ENCODE data around the gene NAV2.

NAV2 gene

DNA sequence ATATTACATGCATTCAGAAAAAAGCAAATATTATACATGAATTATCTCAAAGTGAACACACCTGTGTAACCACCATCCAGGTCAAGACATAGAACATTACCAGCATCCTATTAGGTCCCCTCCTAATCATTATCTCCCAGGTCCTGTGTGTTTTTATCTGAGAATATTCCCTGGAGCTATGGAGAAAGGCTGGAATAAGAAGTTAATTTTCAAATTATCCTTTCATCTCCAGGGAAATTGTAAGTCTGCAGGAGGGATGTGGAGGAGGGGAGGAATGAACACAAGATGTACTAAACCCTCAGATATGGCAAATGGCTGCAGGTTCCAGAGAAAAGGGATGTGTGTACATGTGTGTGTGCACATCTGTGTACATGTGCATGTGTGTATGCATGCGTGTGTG, 25.2 kb upstream of the NAV2 start:
- DNase-seq (ENCODE audit: low read depth in 2 of 2) = no peak

DNA sequence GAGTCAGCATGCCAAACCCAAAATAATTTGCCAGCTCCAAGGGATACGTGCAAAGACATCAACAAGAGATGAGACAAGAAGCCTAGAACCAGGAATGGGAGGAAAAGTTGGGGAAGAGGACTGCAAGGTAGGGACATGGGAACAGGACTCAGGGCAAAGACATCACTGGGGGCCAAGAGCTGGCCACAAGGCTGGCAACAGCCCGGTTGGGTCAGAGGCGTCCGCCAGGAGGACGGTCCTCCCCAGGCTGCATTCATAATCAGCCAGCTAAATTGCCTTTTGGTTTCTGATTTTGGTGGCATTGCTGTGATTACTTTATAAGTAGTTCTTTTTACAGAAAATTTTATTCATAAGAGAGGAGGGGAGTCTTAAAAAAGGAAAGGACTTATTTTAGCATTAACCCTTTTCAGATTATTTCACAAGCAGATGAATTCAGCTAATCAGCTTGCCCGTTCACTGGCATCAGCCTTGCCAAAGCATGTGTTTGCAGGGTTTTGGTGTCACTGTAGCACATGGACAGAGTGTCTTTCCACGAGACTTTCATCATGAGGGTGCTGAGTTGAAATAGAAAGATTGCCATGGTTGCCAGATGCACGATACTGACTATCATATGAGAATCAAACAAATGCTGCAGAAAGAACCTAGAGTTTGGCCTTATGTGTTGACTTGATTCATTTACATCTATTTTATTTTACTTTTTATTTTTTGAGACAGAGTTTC, 23.2 kb upstream of the NAV2 start:
- no peak for DNase-seq (ENCODE audit: low read depth in 2 of 2)

DNA sequence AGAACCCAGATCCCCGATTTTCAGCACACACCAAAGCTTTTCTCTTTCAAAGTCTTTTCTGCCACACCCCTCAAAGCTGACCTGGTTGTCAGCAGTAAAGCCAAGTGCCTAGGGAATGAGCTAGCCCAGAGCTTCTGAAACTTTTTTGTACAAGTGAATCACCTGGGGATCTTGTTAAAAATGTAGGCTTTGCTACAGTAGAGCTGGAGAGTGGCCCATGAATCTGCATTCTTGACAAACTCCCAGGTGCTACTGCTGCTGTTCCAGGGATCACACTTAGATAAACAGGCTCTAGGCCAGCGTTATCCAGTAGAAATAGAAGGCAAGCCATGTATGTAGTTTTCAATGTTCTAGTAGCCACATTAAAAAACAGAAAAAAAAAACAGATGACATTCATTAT, 21.8 kb upstream of the NAV2 start:
- DNase-seq (ENCODE audit: low read depth in 2 of 2) = no peak

DNA sequence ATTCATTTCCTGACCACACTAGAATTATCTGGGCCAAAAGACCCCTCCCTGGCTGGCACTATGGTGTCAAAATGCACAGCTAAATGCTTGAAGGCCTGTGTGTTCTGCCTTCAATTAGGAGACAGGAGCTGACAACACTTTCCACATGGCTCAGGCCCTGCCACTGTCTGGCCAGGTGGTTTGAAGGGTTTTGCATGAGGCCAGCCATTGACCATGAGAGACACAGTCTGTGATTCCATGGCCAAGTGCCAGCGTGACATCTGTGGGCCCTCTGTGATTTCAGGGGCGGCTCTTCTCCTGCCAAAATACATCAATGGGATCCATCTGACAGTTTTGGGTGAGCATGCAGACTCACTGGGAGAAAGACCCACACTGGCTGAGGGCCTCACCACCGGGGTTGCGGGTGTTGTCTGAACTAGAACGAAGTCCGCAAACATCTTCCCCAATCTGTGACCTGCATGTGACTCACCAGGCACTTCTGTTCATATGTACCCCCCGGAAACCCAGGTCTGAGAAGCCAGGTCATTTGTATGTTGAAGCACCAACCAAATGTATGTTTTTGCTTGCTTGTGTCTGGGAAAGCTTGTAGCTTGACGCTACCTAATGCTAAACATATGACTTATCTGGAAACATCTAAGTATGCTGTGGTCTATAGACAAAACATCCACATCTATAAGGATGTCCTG, 20.7 kb upstream of the NAV2 start:
- DNase-seq (ENCODE audit: low read depth in 2 of 2) = no peak

DNA sequence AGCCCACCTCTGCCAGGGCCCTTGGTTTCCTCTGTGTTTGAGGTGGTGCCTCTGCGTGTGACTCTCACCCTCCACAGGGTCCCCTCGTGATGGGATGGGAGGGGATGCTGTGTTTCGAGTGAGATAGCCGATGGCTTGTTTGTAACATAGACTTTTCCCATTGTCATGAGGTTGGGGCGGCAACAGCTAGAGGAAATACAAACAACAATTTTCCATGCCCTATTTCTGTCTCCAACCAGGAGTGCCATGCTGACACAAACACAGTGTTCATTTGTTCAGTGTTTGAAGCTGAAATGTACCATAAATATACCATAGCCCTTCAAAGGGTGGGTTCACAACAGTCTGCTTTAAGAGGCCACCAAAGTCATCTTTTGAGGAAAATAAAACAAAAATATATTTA, 19.5 kb upstream of the NAV2 start:
- no peak for DNase-seq (ENCODE audit: low read depth in 2 of 2)

DNA sequence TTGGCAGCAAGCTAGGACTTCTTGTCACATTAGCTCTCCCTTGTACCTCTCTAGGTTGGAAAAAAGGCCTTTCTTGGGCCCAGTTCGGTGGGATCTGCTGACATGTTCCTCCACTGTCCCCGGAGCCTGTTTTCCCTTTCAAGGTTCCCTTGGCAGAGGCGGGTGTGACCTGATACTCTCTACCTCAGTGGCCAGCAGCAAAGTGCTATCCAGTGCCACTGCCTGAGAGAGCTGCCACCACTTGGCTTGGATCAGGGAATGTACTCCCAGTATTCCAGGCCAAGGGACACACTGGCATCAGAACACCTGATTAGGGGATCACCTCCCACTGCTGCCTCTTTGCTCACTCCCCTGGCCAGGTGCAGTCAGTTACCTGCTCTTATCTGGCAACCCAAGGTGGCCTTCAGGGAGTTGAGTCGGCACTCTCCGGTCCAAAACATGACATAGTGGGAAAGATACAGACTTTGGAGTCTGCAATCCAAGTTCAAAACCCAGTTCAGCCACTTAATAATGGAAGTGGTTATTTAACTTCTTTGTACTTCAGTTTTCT, 17.8 kb upstream of the NAV2 start:
- no peak for DNase-seq (ENCODE audit: low read depth in 2 of 2)

DNA sequence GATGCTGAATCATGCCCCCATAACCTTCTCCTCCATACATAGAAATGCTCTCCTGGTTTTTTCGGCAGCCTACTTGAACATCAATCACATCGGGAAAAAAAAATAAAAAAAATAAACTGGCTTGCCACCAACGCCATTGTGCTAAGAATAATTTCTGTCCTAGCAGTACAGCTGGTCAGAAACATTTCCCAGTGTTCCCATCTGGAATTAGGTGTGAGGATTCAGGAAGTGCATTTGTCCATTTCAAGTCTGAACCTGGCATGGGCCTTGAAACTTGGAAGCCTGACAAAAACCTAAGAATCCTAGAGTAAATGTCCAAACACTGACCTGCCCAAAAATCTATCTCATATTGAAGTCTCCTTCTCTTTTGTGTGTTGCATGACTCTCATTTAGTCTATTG, 16.6 kb upstream of the NAV2 start:
- no peak for DNase-seq (ENCODE audit: low read depth in 2 of 2)

DNA sequence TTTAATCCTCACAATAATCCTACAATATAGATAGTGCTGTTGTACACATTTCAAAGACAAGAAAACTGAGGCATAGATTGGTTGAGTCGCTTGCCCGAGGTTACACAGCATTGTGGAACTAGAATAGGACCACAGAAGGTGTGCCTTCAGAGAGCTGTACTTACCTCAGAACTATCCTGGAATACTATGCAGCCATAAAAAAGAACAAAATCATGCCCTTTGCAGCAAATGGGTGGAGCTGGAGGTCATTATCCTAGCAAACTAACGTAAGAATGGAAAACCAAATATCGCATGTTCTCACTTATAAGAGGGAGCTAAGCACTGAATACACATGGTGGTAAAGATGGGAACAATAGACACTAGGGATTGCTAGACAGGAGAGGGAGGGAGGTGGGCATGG, 15.7 kb upstream of the NAV2 start:
- no peak for DNase-seq (ENCODE audit: low read depth in 2 of 2)

DNA sequence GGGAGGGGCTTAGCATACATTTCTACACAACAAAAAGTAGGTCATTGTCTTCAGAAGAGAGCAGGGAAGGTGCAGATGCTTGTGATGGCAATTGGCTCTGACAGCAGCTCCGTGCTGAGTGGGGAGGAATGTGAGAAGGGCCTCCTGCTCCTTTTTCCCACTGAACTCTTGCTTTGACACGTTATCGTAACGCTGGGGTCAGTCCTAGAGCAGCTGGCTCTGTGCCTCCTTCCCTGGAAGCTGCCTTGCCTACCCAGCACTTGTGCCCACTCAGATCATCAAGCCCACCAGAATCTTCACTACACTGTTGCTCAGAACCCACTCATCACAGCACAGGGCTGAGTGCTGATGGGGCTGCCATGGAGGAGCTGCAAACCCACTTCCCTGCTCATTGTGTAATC, 14.9 kb upstream of the NAV2 start:
- DNase-seq (ENCODE audit: low read depth in 2 of 2) = no peak

DNA sequence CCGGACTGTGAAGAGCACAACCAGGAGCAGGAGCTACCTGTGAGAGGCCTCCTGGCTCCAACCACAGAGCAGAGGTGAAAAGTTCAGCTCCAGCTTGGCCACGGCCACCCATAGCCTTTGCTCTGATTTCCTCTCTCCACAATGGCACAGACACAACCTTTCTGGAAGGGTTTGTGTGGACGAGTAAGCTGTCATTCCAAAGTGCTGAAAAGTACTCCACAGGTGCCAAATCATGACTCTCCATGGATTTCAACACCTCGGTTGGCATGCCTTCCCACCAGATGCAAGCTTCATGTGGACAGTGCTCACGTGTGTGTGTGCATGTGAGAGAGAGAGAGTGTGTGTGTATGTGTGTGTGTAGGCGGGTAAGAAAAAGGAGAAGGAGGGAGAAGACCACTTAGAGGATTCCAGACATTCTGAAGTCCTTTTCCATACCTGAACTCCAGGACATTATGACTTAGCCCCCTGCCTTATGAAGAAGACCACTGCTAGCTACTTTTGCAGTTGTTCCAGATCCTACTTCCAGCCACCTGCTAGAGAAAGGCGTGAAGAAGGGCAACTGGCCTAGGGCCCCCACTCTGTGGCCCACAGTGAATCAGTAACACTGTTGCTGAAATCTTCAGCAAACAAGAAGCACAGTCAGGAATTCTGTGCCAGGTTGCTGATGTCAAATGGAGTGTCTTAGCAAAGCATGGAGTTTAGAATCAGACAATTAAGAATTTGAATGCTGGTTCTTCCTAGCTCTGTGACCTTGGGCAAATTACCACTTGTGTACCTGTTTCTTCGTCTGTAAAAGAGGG, 13.9 kb upstream of the NAV2 start:
- DNase-seq (ENCODE audit: low read depth in 2 of 2) = no peak

DNA sequence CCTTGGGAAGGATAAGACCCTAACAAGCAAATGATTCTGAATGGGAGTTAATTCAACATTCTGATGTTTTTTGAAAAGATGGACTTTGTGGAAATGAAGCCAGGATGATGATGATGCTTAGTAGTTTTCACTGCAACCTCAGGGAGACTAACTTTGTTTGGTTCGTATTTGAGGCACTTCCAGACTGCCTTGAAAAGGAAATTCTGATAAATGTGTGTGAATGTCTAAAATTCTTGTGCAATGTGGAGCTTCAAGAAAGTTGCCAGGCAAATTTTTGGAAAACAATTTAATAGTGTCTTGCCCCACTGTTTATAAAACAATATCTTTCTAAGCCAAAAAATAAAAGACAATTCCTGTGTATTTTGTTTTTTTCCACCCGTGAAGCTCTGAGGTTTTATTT, 11.2 kb upstream of the NAV2 start:
- no peak for DNase-seq (ENCODE audit: low read depth in 2 of 2)

DNA sequence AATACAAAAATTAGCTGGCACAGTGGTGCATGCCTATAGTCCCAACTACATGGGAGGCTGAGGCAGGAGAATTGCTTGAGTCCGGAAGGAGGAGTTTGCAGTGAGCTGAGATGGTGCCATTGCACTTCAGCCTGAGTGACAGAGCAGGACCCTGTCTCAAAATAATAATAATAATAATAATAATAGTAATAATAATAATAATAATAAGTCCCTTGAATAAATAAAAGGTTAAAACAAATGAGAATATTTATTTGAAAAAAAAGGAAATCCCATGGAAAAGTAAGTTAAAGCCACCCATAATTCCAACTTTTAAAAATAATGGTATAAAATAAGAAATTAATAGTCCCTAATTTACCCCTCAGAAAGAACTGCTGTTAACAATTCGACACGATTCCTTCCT, 10.0 kb upstream of the NAV2 start:
- no peak for DNase-seq (ENCODE audit: low read depth in 2 of 2)

DNA sequence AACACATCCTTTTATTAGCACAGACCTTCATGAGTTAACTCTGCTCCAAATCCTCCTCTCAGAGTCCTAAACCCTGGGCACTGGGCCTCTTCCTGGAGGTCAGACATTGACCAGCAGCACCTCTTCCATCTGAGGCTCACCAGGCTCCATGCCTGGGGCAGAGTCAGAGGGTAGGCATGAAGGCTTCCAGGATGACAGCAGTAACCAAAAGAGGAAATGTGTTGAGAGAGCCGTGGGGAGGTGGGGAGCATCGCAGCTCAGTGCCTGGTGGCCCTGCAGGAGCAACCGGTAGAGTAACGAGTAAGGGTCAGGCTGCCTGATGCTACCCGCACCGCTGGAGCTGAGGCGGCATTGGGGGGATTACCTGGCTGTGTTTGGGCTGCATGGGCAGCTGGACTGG, 9.4 kb upstream of the NAV2 start:
- no peak for DNase-seq (ENCODE audit: low read depth in 2 of 2)

DNA sequence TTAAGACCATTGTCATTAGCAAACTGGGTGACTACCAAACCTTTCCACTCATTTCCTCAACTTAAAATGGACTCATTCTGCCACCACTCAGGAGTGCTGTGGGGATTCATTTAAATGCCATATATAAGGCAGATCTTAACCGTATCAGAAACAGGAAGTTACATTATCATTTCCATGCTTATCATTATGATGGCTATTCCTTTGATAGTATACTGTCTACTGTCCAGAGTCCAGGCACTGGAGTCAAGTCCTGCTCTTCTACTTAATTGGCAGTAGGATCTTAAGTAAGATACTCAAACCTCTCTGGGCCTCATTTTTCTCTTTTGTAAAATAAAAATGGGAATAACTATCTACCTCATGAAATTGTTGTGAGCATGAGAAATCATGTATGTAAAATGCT, 8.4 kb upstream of the NAV2 start:
- no peak for DNase-seq (ENCODE audit: low read depth in 2 of 2)

DNA sequence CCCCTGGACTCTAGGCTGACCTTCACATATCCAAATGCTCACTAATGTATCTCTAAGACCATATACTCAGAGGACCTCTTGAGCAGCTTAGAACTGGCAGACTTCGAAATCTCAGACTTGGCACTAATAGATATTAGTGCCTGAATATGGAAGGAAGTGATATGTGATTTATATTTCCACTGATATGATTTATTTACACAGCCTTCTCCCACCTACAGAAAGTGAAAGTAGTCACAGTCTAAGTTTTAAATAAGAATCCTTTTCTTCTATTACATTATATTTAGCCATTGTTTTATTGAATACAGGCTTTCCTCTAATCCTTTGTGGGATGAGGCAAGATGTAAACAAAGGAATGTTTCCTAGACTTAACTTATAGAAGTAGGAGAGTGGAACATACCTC, 6.7 kb upstream of the NAV2 start:
- DNase-seq (ENCODE audit: low read depth in 2 of 2) = no peak

DNA sequence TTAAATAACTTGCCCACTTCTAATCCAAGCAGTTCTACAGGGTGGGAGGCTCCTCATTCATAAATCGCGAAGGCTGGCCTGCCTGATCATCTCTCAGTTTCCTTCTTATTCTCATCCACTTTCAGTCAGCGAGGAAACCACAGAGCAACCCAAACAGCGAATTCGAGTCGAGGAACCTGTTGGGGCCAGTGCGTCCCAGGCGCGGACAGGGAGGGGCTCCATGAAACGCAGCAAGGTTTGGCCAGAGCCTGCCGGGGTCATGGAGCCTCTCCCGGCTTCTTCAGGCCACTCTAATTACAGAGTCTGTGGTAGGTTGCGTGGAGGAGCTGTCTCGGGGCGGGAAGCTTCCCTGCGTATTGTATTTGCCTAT, 741 bp upstream of the NAV2 start:
- no peak for DNase-seq (ENCODE audit: low read depth in 2 of 2)

DNA sequence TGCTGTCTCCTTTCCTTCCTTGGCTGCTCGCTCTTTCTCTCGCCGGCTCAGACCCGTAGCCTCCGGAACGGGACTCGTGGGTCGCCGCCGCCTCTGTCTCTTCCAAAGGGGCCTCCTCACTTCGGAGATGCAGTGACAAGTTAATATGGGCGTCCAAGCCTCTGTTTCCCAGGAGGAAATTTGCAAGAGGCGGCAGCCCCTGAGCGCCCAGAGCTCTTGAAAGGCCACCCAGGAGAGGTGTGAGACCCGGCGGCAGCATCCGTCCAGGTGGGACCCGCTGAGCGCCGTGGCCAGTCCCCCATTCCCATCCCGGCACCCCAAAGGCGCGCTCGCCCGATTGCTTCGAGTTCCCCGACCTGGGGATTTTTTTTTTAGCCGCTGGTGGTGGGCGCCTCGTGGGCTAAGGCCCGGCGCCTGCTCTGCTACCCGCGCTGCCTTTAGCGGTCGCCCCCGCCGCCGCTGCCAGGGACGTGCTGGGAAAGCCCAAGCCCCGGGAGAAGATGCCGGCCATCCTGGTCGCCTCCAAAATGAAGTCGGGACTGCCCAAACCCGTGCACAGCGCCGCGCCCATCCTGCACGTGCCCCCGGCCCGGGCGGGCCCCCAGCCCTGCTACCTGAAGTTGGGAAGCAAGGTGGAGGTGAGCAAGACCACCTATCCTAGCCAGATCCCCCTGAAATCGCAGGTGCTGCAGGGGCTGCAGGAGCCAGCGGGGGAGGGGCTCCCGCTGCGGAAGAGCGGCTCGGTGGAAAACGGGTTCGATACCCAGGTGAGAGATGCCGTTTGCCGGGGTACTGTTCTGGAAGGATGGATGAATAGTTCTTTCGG, 772 bp downstream of the NAV2 start:
- DNase-seq (ENCODE audit: low read depth in 2 of 2) = no peak

DNA sequence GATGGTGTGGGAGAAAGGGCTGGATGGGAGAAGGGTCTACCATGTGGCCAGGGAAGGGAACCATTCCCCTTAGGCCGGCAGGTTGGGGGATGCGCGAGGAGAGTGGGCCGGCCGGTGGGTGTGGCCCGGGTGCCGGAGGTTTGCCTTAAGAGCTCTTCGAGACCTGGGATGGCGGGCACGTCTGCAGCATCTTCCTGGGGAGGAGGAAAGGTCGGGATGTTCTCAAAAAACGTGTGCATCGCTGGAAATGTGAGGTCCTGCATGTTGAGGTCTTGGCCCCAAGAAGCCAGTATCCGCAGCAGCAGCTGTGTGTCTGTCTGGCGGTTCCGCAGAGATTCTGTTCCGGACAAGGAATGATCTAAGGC, 1.4 kb downstream of the NAV2 start:
- DNase-seq (ENCODE audit: low read depth in 2 of 2) = no peak

DNA sequence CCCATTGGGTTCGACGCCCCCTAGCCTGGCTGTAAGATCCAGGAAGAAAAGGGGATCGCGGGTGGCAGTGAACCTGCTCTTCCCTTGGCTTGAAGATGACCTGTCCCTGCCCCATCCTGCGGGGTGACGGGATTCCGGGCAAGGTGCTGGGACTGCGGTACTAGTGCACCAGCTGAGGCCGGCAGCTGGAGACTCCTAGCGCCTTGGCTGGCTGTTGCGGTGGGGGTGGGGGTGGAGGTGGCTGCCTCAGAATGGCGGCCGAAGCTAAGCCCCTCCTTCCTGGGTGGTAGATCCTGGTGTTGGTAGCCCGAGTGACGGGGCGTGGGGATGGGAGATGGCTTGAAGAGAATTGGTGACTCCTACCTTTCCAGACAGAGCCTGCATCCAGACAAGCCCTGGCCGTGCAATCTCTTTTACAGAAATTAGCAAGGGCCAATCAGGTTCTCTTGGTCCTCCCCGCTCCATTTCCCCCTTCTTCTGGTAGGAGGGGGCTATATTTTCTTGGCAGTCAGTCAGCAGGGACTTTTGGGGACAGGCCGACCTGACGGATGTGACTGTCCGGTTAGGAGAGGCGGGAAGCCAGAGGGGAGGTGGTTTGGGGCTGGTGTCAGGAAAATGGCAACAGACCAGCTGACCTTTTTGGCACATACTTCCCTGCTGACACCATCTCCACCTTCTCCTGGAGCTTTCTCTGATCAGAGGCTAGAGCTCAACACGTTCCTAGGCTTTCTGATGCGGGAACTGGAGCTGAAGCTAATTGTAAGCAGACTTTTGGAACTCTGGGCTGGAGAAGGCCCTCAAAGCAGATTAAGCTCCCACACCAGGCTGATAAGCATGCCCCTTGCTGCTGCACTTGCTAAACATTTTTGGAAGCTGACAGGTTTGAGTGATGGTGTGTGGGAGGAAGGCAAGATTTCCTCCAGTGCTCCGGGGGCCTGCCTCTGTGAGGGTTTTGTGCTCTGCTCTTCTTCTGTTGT, 2.0 kb downstream of the NAV2 start:
- DNase-seq (ENCODE audit: low read depth in 2 of 2) = no peak

DNA sequence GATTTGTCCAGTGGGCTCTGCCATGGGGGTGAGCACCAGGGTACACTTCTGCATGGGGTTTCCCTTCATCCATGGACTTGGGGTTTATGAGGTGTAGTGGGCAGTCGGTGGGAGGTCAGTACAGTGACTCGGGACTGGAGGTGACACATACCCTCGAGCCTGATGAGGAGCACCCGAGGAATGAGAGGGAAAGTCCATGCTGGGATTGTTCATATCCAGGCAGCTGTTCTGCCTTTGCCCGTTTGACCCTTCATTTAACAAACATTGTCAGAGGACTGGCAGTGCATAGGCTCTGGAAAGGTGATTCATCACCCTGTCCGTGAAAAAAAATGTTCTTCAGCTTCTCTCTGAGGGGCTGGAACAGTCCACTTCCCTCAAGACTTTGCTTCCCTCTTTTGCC, 2.7 kb downstream of the NAV2 start:
- DNase-seq (ENCODE audit: low read depth in 2 of 2) = no peak

DNA sequence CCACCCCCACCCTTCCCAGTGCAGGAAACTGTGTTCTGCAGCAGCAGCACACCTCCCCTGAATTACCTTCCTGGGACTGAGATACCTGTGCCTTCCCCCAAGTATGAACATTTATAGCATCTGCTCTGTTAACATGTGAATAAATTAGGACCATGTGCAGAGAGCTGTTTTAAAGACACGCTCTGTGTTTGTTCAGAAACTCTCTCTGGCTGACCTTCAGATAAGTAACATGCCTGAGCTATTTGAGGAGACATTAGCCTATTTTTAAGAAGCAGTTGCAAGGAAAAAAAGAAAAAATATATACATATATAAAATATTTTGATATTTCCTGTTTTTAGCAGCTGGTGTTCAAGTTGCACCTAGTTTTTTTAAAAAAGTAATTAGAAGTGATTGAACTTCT, 5.4 kb downstream of the NAV2 start:
- no peak for DNase-seq (ENCODE audit: low read depth in 2 of 2)
